GM19468 (cell line): ENCODE measurements around the gene DIP2C.
"Not testable (repeated sequence)": the region's sequence is repeated elsewhere in the genome, so short reads cannot be mapped to it uniquely, and the experiment has no call there.

Source experiments
- ATAC-seq: cut with Tn5 transposase; IDR thresholded peaks from one replicate; pipeline ENCODE4 v1.9.1; 2021; ENCODE audit warnings: mild to moderate bottlenecking, moderate library complexity, moderate number of reproducible peaks; ENCODE audit not compliant: unreplicated experiment; ENCODE audit errors: extremely low read depth

DIP2C gene

DNA sequence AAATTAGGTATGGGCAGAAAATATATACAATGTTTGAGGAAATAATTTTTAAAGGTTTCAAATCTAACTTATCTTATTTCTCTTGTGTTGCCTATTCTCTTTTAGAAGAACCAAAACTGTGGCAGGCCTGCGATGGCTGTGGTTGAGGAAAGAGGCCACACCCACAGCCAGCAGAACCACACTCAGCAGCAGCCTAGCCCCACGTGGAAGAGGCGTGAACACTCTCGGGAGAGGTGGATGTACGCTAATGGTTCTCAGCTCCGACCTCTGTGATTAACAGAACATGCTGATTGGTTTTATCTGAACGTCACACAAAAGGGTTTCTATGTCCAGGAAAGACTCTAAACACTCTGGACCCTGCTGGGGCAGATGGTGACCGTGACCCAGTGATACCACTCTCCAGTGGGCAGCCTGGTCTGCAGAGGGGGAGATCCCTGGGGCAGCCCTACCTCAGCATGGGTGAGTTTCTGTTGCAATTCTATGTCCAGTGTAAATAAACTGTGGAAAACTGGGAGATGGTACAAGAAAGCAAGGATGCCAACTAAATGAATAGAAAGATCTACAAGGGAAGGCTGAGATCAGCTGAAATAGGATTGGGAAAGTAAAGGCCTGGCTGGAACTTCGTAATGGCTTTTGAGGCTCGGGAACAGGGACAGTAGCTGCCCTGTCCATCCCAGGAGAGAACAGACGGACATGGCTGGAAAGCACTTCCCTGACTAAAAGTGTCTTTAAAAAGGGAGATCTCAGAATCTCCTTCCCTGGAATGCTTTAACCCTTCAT, 26.6 kb downstream of the DIP2C start:
- no peak for ATAC-seq

DNA sequence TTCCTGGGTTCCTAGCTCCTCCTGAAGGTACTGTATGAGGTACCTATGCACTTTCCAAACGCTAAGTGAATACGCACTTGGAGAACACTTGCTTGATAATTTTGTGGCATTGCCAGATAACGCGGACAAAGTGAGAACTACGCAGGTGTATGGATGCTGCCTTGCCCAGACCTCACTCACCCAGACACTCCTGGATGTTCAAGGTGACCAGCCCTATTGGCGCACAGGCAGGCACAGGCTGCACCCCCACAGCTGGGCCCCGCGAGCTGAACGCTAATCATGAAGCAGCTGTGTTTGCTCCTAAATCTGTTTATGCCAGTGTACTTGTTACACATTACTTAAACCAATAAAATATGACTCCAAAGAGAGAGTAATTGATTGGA, 27.3 kb downstream of the DIP2C start:
- ATAC-seq: no peak

DNA sequence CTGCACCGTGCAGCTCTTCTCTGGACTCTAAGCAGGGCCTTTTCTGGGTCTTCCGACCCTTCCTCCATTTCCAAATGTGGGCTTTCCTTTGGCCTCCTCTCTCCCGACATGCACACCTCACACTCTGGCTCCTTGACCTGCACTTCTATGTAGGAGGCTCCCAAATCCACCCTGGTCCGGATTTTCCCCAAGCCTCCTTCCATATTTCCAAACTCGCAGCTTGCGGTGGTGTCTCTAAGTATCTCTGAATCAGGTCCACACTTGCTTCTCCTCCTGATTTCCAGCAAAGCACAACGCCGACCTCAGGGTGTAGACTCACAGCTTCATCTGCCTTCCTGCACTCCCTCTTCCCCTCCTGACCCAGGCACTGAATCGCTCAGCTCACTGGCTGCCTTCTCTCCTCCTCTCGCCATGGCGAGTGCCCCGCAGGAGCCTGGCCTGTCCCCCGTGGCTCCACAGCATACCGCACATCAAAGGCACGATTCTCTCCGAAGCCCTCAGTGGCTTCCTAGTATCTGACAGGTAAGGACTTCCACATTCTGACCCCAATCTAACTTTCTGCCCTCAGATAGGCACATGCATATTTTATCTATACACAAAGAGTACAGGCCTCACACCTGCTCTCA, 27.8 kb downstream of the DIP2C start:
- no peak for ATAC-seq

DNA sequence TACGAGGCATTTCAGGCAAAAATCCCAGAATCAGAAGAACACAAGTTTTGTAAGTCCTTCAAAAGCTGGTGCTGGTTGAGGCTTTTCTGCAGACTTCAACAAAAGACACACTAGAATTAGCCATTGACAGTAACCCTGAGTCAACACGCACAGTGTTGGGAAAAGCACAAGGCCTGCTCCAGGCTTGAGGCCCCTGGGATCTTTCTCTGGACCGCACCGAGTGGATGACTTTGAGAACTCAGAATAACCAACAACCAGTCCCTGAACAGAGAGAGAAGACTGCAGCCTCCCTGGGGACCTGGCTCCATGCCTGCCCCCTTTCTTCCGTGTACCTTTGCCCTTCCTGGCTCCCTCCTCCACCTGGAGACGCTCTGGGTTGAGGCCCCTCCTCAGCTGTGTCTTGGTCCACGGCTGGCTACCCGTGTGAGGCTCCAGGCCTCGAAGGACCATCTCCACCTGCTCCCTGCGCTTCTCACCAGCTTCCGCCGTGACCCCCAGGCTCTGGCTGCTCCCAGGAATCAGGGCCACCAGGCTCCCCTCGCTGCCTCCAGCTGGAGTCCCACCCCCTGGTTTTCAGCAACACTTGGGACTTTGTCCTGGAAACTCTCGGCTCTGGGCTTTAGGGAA, 28.4 kb downstream of the DIP2C start:
- no peak for ATAC-seq

DNA sequence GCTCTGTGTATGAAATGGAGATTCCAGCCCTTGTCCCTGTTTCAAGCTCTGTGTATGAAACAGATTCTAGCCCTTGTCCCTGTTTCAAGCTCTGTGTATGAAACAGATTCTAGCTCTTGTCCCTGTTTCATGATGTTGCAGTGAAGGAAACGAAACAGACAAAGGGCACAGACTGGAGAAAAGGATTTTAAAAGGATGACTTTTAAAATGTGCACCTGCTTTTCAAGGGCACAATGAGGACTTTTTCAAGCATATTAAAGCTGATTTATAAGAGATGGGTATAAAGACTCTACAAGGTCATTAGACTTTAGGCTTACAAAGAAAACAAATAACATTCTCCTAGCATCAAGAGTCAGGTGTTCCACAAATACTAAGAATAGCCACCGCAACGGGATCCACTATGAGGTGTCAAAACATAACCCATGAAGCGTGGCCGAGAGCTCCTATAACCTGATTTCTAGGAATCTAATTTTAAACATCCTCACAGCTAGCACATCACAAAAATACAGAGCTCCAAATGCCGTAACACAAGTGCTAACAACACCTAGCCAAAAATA, 29.0 kb downstream of the DIP2C start:
- ATAC-seq: no peak

DNA sequence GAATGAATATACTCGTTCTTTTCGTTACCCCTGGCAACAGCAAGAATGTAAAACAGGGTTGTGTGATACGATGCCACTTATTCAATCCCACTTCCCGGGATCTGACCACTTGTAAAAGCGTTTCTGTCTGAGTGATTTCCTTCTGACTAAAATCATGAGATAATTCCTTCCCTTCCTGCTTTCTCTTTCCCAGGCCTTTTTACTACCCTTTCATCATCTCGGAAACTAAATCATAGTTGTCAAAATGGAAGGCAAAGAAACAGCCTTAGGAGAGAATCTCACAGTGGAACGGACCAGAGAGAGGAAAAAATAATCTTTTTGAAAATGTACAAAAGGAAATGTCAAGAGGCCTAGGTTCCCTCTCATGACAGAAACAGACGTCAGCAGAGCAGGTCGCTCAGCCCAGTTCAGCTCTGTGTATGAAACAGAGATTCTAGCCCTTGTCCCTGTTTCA, 29.8 kb downstream of the DIP2C start:
- ATAC-seq: no peak

DNA sequence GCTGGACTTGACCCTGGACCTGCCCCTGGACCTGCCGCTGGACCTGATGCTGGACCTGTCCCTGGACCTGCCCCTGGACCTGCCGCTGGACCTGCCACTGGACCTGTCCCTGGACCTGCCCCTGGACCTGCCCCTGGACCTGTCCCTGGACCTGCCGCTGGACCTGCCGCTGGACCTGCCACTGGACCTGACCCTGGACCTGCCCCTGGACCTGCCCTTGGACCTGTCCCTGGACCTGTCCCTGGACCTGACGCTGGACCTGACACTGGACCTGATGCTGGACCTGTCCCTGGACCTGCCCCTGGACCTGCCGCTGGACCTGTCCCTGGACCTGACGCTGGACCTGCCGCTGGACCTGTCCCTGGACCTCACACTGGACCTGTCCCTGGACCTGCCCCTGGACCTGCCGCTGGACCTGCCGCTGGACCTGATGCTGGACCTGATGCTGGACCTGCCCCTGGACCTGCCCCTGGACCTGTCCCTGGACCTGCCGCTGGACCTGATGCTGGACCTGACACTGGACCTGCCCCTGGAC, 31.6 kb downstream of the DIP2C start:
- not testable (repeated sequence) for ATAC-seq

DNA sequence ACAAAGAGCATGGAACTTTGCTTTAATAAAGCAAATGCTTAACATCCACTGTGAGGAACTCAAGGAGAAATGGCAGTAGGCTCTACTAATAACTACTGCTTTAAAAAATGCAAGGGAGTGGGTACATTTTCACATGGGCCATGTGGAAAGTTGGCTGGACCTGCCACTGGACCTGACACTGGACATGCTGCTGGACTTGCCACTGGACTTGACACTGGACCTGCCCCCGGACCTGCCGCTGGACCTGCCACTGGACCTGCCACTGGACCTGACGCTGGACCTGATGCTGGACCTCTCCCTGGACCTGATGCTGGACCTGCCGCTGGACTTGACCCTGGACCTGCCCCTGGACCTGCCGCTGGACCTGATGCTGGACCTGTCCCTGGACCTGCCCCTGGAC, 32.6 kb downstream of the DIP2C start:
- ATAC-seq: no peak

DNA sequence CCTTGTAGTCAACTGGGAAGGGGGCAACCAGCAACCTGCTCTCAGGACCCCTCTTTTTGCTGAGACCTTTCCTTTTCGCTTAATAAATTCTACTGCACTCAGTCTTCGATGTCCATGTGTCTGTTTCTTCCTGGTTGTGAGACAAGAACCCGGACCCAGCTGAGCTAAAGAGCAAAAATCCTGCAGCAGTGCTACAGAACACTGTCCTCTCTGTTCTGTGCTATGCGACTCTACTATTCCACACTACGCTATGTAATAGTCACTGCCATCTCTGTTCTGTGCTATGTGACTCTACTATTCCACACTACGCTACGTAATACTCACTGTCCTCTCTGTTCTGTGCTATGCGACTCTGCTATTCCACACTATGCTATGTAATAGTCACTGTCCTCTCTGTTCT, 34.3 kb downstream of the DIP2C start:
- no peak for ATAC-seq

DNA sequence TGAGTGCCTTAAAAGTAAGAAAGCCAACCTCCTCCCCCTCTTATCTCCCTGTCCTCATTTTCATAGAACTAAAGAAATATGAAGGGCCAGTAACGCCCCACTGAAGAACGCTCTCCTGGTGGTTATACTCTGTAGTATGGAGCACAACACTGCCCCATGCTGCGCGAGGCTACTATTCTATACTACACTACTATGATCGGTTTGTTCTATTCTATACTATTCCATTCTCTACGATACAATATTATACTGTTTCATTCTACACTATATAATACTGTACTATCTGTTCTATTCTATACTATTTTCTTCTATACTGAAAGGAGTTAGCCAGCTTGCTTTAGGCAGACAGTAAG, 34.8 kb downstream of the DIP2C start:
- no peak for ATAC-seq

DNA sequence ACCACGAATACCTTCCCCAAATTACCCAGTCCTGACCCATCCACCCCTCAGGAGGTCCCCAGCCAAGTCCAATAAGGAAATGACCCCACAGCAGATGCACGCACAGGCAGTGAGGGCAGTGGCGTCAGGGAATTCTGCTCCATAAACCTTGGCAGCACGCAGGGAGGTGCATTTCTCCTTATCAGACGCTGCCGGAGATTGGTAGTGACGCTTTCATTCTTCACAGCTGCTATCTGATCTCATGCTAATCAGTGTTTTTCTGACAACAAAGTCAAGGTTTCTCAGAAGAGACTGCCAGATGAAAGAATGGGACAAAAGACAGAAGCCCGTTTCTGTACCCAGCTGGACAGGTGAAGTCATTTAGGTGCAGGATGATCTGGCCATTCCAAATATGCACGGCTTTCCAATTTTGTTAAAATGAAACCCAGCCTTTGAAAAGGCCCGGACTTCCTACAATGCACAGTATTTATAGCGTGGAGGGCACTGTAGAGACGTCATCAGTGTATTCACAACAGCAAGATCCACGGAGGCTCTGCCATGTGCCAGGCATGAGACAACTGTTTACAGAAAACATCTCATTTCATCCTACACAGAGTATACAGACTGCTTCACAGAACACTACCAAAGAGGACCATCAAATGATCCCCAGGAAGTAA, 35.3 kb downstream of the DIP2C start:
- ATAC-seq: no peak

DNA sequence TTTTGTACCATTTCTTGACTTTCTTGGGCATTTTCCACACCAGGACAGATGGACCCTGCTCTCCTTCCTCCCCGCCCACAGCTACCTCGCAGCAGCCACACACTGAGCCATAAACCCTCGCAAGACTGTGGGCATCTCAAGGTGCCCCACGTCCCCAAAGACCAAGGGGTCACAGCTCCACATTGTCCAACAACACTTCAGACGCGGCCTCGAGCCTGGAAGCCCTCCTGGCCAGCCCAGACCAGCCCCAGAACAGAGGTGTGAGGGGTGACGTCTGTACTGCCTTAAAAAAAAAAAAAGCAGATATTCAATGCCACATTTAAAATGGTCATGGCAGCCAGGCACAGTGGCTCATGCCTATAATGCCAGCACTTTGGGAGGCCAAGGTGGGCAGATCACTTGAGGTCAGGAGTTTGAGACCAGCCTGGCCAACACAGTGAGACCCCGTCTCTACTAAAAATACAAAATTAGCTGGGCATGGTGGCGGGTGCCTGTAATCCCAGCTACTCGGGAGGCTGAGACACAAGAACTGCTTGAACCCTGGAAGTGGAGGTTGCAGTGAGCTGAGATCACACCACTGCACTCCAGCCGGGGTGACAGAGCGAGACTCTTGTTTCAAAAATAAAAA, 36.5 kb downstream of the DIP2C start:
- ATAC-seq: not testable (repeated sequence)

DNA sequence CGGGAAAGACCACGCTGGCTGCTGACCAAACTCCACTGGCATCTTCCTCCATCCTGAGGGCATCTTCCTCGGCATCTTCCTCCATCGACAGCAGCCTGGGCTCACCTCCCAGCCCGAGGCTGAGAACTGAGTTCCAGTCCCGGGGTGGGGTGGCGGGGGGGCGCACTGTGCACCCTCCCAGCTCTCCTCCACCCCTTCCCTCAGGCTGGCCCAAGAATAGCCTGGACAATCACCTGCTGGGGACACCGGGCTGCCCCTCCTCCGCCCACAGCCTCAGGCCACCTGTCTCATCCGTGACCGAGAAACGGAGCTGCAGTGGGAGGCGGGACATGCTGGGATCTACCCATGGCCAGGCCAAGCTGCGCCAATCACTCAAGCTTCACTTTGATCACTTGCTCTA, 37.2 kb downstream of the DIP2C start:
- no peak for ATAC-seq

DNA sequence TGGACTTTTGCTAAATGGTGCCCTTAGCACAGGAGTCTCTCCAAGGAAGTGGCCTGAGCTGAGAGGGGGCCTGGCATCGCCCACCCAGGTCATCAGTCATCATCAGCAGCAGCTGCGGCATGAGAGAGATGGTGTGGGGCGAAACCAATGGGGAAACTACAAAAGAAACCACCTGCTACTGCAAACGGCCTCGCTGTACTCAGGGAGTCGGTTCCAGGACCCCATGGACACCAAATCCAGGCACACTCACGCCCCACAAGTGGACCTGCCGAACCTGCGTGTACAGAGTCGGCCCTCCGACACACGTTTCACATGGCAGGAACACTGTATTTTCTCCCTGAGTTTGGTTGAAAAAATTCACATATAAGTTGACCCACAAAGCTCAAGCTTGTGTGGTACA, 37.8 kb downstream of the DIP2C start:
- ATAC-seq: no peak

DNA sequence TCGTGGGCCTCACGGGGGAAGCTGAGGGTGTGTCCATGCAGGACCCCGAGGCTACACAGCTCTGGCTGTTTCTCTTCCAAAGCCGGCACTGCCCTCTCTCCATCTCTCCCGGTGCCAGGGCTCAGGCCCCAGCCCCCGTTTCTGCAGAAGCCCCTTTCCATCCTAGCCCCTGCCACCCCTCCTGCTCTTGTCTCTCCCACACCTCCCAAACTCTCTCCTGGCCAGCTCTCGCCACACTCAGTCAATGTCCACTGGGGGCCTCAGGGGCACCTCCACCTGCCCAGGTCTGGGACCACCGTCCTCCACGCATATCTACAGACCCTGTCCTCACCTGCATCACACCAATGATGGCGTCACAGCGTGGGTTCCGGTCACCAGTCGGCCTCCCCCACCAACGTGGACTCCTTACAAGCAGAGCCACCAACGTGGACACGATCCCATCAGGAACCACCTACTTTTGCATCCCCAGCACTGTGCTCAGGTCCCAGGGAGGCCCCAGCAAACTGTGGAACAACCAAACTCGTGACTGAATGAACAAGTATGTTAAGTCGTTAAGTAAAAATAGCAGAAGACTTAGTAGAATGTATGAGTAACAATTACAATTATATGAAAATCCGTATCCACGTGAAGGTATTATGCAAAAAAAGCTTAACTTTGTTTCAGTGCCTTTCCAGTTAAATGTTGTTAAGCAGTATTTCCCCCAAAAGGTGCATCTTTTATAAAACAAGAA, 38.4 kb downstream of the DIP2C start:
- ATAC-seq: no peak

DNA sequence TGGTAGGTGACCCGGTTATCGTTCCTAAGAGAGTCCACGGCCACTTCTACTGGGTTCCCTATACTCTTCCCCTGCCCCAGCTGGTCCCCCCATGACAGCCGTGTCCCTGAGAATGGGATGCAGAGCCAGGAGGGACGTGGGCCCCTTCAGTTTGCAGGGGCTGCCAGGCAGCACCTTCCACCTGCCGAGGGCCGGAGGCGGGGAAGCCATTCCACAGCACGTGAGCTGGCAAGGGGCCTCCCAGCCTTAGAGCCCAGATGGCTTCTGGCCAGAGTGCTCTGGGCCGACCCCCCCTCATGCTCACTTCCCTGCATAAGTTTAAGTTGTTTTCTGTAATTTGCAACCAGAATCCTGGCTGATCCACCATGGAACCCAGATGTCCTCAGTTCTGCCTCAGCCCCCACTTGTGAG, 39.0 kb downstream of the DIP2C start:
- no peak for ATAC-seq

DNA sequence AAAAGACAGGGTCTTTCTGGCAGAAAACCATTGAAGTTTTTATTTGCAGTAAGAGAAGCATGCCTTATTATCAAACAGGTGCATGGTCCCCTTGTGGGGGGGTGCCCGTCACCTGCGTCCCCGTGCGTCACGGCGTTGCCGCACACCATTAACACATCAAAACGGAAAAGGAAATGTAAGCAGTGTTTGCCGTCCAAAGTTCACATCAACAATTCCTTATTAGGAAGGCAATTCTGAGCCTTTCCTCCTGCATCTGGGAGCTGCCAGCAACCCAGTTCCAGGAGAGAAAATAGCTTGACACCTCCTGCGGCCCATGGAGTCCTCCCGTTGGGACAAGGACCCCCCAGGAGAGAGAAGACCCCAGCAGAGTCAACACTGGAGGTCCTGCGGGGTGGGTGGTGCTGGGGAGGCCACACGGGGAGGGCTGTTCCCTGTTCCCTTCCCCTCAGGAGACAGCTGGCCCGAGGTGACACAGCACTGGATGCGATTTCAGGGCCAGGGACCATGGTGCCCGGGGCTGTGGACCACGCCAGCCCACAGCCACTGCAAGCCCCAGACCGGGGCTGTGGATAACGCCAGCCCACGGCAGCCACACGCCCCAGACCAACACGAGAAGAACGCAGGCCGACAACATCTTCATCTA, 39.5 kb downstream of the DIP2C start:
- ATAC-seq: no peak

DNA sequence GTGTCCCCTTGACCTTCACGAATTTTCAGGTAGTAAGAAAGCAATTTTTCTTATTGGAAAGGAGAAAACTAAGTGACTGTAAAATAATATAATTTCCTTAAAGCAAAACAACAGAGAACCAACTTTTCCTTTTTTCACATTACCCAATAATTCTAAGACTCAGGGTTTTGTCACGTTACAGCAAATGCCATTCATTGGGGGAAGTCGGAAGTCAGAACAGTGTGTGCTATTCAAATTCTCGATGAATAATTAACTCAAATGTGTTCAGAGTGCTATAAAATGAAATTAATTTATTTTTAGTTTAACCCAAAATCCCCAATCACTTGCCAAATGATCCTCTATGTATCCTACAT, 40.0 kb downstream of the DIP2C start:
- ATAC-seq: no peak

DNA sequence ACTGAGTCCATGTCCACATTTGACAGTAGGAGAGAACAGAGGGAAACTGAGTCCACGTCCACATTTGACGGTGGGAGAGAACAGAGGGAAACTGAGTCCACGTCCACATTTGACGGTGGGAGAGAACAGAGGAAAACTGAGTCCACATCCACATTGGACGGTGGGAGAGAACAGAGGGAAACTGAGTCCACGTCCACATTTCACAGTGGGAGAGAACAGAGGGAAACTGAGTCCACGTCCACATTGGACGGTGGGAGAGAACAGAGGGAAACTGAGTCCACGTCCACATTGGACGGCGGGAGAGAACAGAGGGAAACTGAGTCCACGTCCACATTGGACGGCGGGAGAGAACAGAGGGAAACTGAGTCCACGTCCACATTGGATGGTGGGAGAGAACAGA, 42.4 kb downstream of the DIP2C start:
- not testable (repeated sequence) for ATAC-seq
